ENCODE data around the gene TMEM178B. TPM values are rescaled to one million over a fixed set of nuclear protein-coding genes. Genes with fewer than 3 reads are reported as not detected.
"Not testable (repeated sequence)": the region's sequence is repeated elsewhere in the genome, so short reads cannot be mapped to it uniquely, and the experiment has no call there.

Gene TMEM178B
- total RNA-seq, 2 donors from 2014 or later: 0.18 to 0.25 TPM

- Mint-ChIP-seq H3K27ac (no peak overlapping the region), H3K36me3 (no peaks in the 10 kb centered on the region), H3K9me3 (no peaks in the 10 kb centered on the region)
- DNase-seq (ENCODE audit: low spot score in 2 of 2) (no peak), ATAC-seq (no peak)
These were observed 251.0 kb downstream of the TMEM178B start for GRCh38 chr7:141324870-141325269.

- no peaks in the 10 kb centered on the region for H3K36me3 Mint-ChIP-seq
- ATAC-seq: no peak
- H3K9me3 Mint-ChIP-seq: no peaks in the 10 kb centered on the region
- H3K27ac Mint-ChIP-seq: no peak overlapping the region
- DNase-seq (ENCODE audit: low spot score in 2 of 2): no peak
These were observed 251.4 kb downstream of the TMEM178B start for GRCh38 chr7:141325275-141325674.

- no peaks in the 10 kb centered on the region for H3K9me3 Mint-ChIP-seq
- H3K27ac Mint-ChIP-seq: no peak overlapping the region
- DNase-seq (ENCODE audit: low spot score in 2 of 2): no peak
- no peaks in the 10 kb centered on the region for H3K36me3 Mint-ChIP-seq
- ATAC-seq: no peak
These were observed 254.4 kb downstream of the TMEM178B start for GRCh38 chr7:141328290-141328689.

GRCh38 chr7:141330285-141330684 lies 256.4 kb downstream of the TMEM178B start:
- DNase-seq (ENCODE audit: low spot score in 2 of 2); ATAC-seq; H3K9me3 Mint-ChIP-seq; H3K36me3 Mint-ChIP-seq; H3K27ac Mint-ChIP-seq: not testable (repeated sequence)

GRCh38 chr7:141333459-141333858 lies 259.6 kb downstream of the TMEM178B start:
- Mint-ChIP-seq H3K36me3 (no peaks in the 10 kb centered on the region), H3K9me3 (peaks cover 0 to 4% of the 10 kb centered on the region in 2 donors), H3K27ac (no peak overlapping the region)
- no peak for DNase-seq (ENCODE audit: low spot score in 2 of 2)
- no peak for ATAC-seq

GRCh38 chr7:141335164-141335563 lies 261.3 kb downstream of the TMEM178B start:
- no peak for DNase-seq (ENCODE audit: low spot score in 2 of 2)
- Mint-ChIP-seq H3K36me3 (no peaks in the 10 kb centered on the region), H3K27ac (no peak overlapping the region), H3K9me3 (peaks cover 0 to 4% of the 10 kb centered on the region in 2 donors)
- ATAC-seq: no peak

GRCh38 chr7:141339603-141340002 lies 265.7 kb downstream of the TMEM178B start:
- no peak overlapping the region for H3K27ac Mint-ChIP-seq

GRCh38 chr7:141340991-141341390 lies 267.1 kb downstream of the TMEM178B start:
- ATAC-seq: no peak
- no peak overlapping the region for H3K27ac Mint-ChIP-seq
- no peaks in the 10 kb centered on the region for H3K36me3 Mint-ChIP-seq
- H3K9me3 Mint-ChIP-seq: peaks cover 0 to 4% of the 10 kb centered on the region in 2 donors
- DNase-seq (ENCODE audit: low spot score in 2 of 2): no peak

More at GRCh38 chr7:141339603-141340002, 265.7 kb downstream of the TMEM178B start:
- Mint-ChIP-seq H3K36me3 (no peaks in the 10 kb centered on the region), H3K9me3 (peaks cover 0 to 4% of the 10 kb centered on the region in 2 donors)
- ATAC-seq (no peak), DNase-seq (ENCODE audit: low spot score in 2 of 2) (no peak)

GRCh38 chr7:141342621-141343408 lies 269.0 kb downstream of the TMEM178B start:
- no peaks in the 10 kb centered on the region for H3K36me3 Mint-ChIP-seq
- H3K27ac Mint-ChIP-seq: no peak overlapping the region
- DNase-seq (ENCODE audit: low spot score in 2 of 2): no peak
- no peak for ATAC-seq
- no peaks in the 10 kb centered on the region for H3K9me3 Mint-ChIP-seq

- H3K9me3 Mint-ChIP-seq: no peaks in the 10 kb centered on the region
- no peak overlapping the region for H3K27ac Mint-ChIP-seq
- ATAC-seq (no peak), DNase-seq (ENCODE audit: low spot score in 2 of 2) (no peak)
- no peaks in the 10 kb centered on the region for H3K36me3 Mint-ChIP-seq
These were observed 270.5 kb downstream of the TMEM178B start for GRCh38 chr7:141344153-141344935.

GRCh38 chr7:141348728-141349127 lies 274.9 kb downstream of the TMEM178B start:
- ATAC-seq (no peak), DNase-seq (ENCODE audit: low spot score in 2 of 2) (no peak)
- H3K27ac Mint-ChIP-seq: no peak overlapping the region
- H3K9me3 Mint-ChIP-seq: no peaks in the 10 kb centered on the region
- no peaks in the 10 kb centered on the region for H3K36me3 Mint-ChIP-seq

- Mint-ChIP-seq H3K36me3 (no peaks in the 10 kb centered on the region), H3K9me3 (no peaks in the 10 kb centered on the region), H3K27ac (peak overlapping the region in 1 of 2 donors; percentile 23)
- ATAC-seq (no peak), DNase-seq (ENCODE audit: low spot score in 2 of 2) (no peak)
These were observed 275.5 kb downstream of the TMEM178B start for GRCh38 chr7:141349338-141349737.

- ATAC-seq (no peak), DNase-seq (ENCODE audit: low spot score in 2 of 2) (no peak)
- no peaks in the 10 kb centered on the region for H3K36me3 Mint-ChIP-seq
- no peaks in the 10 kb centered on the region for H3K9me3 Mint-ChIP-seq
- H3K27ac Mint-ChIP-seq: no peak overlapping the region
These were observed 275.9 kb downstream of the TMEM178B start for GRCh38 chr7:141349804-141350203.

GRCh38 chr7:141351175-141351574 lies 277.3 kb downstream of the TMEM178B start:
- ATAC-seq: no peak
- no peak for DNase-seq (ENCODE audit: low spot score in 2 of 2)
- Mint-ChIP-seq H3K27ac (no peak overlapping the region), H3K9me3 (no peaks in the 10 kb centered on the region), H3K36me3 (no peaks in the 10 kb centered on the region)

GRCh38 chr7:141352955-141353354 lies 279.1 kb downstream of the TMEM178B start:
- H3K27ac Mint-ChIP-seq: no peak overlapping the region
- ATAC-seq (no peak), DNase-seq (ENCODE audit: low spot score in 2 of 2) (no peak)
- no peaks in the 10 kb centered on the region for H3K36me3 Mint-ChIP-seq
- no peaks in the 10 kb centered on the region for H3K9me3 Mint-ChIP-seq

- Mint-ChIP-seq H3K36me3 (peaks cover 0 to 2% of the 10 kb centered on the region in 2 donors), H3K9me3 (peaks cover 0 to 2% of the 10 kb centered on the region in 2 donors), H3K27ac (no peak overlapping the region)
- DNase-seq (ENCODE audit: low spot score in 2 of 2) (no peak), ATAC-seq (no peak)
These were observed 280.4 kb downstream of the TMEM178B start for GRCh38 chr7:141354251-141354650.

- H3K9me3 Mint-ChIP-seq: peaks cover 0 to 5% of the 10 kb centered on the region in 2 donors
- ATAC-seq (no peak), DNase-seq (ENCODE audit: low spot score in 2 of 2) (no peak)
- peaks cover 0 to 6% of the 10 kb centered on the region in 2 donors for H3K36me3 Mint-ChIP-seq
- no peak overlapping the region for H3K27ac Mint-ChIP-seq
These were observed 281.2 kb downstream of the TMEM178B start for GRCh38 chr7:141355032-141355431.

Measured in activated naive CD4-positive, alpha-beta T cell treated with anti-CD3 and anti-CD28 coated beads, Interleukin-2, amount 50 U/mL, for 72 hours (primary cell).